K562 (cell line): Measurements from ENCODE around the gene VPS50. TPM values are rescaled to one million over a fixed set of nuclear protein-coding genes. Genes with fewer than 3 reads are reported as not detected.

Source experiments
- ATAC-seq: fragments of 200-7000 bp; cut with Tn5 transposase; 3 replicates; pipeline ENCODE4 v1.9.1; 2020; ENCODE audit warnings: moderate library complexity
- BruUV-seq: library from RNA; stranded (reverse); fragments of 400-500 nt; replicated peaks from 2 replicates; lab custom pipeline; 2021; lab: Mats Ljungman, UMichigan
- CTCF ChIA-PET: fragments of 300-600 bp; formaldehyde crosslinking; extraction: SDS; loops from one replicate; lab custom pipeline; 2021; ENCODE audit warnings: low intra/inter-chr PET ratio; lab: Yijun Ruan, JAX
- POLR2A ChIA-PET: fragments of 300-600, 350-650 bp; sonication (Branson Sonifier 250); formaldehyde crosslinking; extraction: SDS; loops from one replicate; lab custom pipeline; 2021; ENCODE audit warnings: antibody characterized with exemption, inconsistent platforms; lab: Yijun Ruan, JAX
- DNase-seq, 4 experiments: peaks; one replicate each; pipeline versions ENCODE4 v3.0.0 to v3.0.0-alpha.2; 2011 to 2018; ENCODE audit warnings: low spot score in 3 of 4, mixed read lengths in 3 of 4; ENCODE audit errors: extremely low read depth in 1 of 4
- FAIRE-seq: peaks from 2 replicates; lab custom pipeline; 2011; peaks lifted over from hg19 to GRCh38; lab: Jason Lieb, UNC
- H2AFZ ChIP-seq: 2 replicates; pipeline ENCODE4 v1.6.0; 2011; ENCODE audit warnings: low read depth, low read length, control low read depth, inconsistent platforms
- H3K27ac ChIP-seq: fragments of 200-600 bp; 3 replicates; pipeline ENCODE4 v1.8.0; 2011; ENCODE audit warnings: low read depth, mild to moderate bottlenecking, control low read depth, inconsistent platforms, low read length, moderate library complexity, mixed read lengths; ENCODE audit errors: extremely low read depth
- H3K27me3 ChIP-seq, 2 experiments: fragments of 300-600 bp in 1 of 2; 2 replicates in 1 of 2; 3 replicates in 1 of 2; pipeline versions ENCODE4 v1.6.0 to v1.8.0; 2011; ENCODE audit warnings: inconsistent platforms in 2 of 2, low read length in 2 of 2, mild to moderate bottlenecking in 1 of 2, mixed read lengths in 1 of 2, moderate library complexity in 1 of 2; ENCODE audit not compliant: control insufficient read depth in 2 of 2, insufficient read depth in 2 of 2
- H3K36me3 ChIP-seq: fragments of 300-600 bp; 3 replicates; pipeline ENCODE4 v1.8.0; 2011; ENCODE audit warnings: mild to moderate bottlenecking, low read length, inconsistent platforms; ENCODE audit not compliant: control insufficient read depth, insufficient read depth
- H3K4me1 ChIP-seq, 2 experiments: fragments of 200-600 bp in 1 of 2; replicated peaks in 1 of 2; 2 replicates in 1 of 2; 3 replicates in 1 of 2; pipeline versions ENCODE4 v1.5.1 to v1.8.0; 2011; ENCODE audit warnings: inconsistent platforms in 2 of 2, low read length in 2 of 2, mild to moderate bottlenecking in 1 of 2, mixed read lengths in 1 of 2, moderate library complexity in 1 of 2; ENCODE audit not compliant: control insufficient read depth in 2 of 2, insufficient read depth in 2 of 2
- H3K4me2 ChIP-seq: 2 replicates; pipeline ENCODE4 v1.6.1; 2011; ENCODE audit warnings: low read length, control low read depth, inconsistent platforms, mixed read lengths; ENCODE audit not compliant: insufficient read depth
- H3K4me3 ChIP-seq: fragments of 200-600 bp; sonication (generic), shearing (Covaris generic); 2 replicates; pipeline ENCODE4 v1.5.1; 2016; ENCODE audit warnings: control low read depth, inconsistent platforms
- H3K79me2 ChIP-seq: fragments of 200-600 bp; 3 replicates; pipeline ENCODE4 v1.8.0; 2011; ENCODE audit warnings: low read length, inconsistent platforms; ENCODE audit not compliant: control insufficient read depth, insufficient read depth
- H3K9ac ChIP-seq, 2 experiments: 2 replicates each; pipeline versions ENCODE4 v1.6.0 to v1.6.1; 2011; ENCODE audit warnings: low read depth in 2 of 2, low read length in 2 of 2, control low read depth in 1 of 2, inconsistent platforms in 1 of 2, mild to moderate bottlenecking in 1 of 2, mixed read lengths in 1 of 2; ENCODE audit not compliant: insufficient read depth in 1 of 2
- H3K9me1 ChIP-seq: one replicate; pipeline ENCODE4 v1.6.0; 2011; ENCODE audit warnings: inconsistent platforms, mild to moderate bottlenecking, low read length, moderate library complexity; ENCODE audit not compliant: control insufficient read depth, insufficient read depth
- H3K9me3 ChIP-seq: replicated peaks from 2 replicates; pipeline ENCODE4 v1.5.1; 2011; ENCODE audit warnings: low read depth, low read length, inconsistent platforms; ENCODE audit not compliant: control insufficient read depth, insufficient read depth
- H4K20me1 ChIP-seq: replicated peaks from 2 replicates; pipeline ENCODE4 v1.6.1; 2011; ENCODE audit warnings: low read length, inconsistent platforms, mixed read lengths; ENCODE audit not compliant: control insufficient read depth, insufficient read depth
- BACH1 ChIP-seq: fragments of 200-800 bp; sonication (Bioruptor generic); IDR thresholded peaks from 2 replicates; pipeline ENCODE4 v1.6.1; 2016; ENCODE audit warnings: missing genetic modification characterization, missing compliant biosample characterization
- NR3C1 ChIP-seq: sonication (generic); formaldehyde crosslinking; IDR thresholded peaks from 2 replicates; pipeline ENCODE4 v1.8.1; 2022; ENCODE audit warnings: missing genetic modification reagents
- PBX2 ChIP-seq, 2 experiments: IDR thresholded peaks in 1 of 2; conservative IDR thresholded peaks in 1 of 2; 2 replicates each; pipeline ENCODE4 v1.6.1; 2016; ENCODE audit warnings: low read depth in 2 of 2, mild to moderate bottlenecking in 1 of 2, missing compliant biosample characterization in 1 of 2, missing genetic modification characterization in 1 of 2, moderate library complexity in 1 of 2
- PHF20 ChIP-seq: fragments of 450-650 bp; IDR thresholded peaks from 2 replicates; pipeline ENCODE4 v1.6.1; 2018; ENCODE audit not compliant: partially characterized antibody
- TEAD1 ChIP-seq, 2 experiments: fragments of 450-650 bp in 1 of 2; sonication (generic) in 1 of 2; formaldehyde crosslinking; IDR thresholded peaks; 2 replicates each; pipeline versions ENCODE4 v1.4.0 to v1.8.0; 2020 to 2022; ENCODE audit warnings: mild to moderate bottlenecking in 2 of 2, missing genetic modification reagents in 1 of 2
- ZBTB34 ChIP-seq: fragments of 250-450 bp; sonication (Bioruptor Pico); IDR thresholded peaks from 2 replicates; pipeline ENCODE4 v1.8.0; 2021; ENCODE audit warnings: mild to moderate bottlenecking, moderate library complexity
- ZKSCAN1 ChIP-seq: fragments of 150-350 bp; IDR thresholded peaks from 2 replicates; pipeline ENCODE4 v1.6.1; 2016; ENCODE audit warnings: low read depth, low read length
- ZNF512 ChIP-seq: IDR thresholded peaks from 2 replicates; pipeline ENCODE4 v1.6.1; 2016; ENCODE audit warnings: missing genetic modification characterization, missing compliant biosample characterization
- WGBS: fragments of 100-300 bp; shearing (Covaris generic); methylation state at CpG from one replicate; pipeline ENCODE4 v1.1.6; 2016; ENCODE audit warnings: low coverage, mixed read lengths; ENCODE audit not compliant: insufficient coverage; ENCODE audit errors: missing lambda C conversion rate; 5-methylcytosine and 5-hydroxymethylcytosine counted together
- in situ Hi-C: fragments of 300-500 bp; cut with MboI; formaldehyde crosslinking; loops from 4 replicates; pipeline ENCODE4 v1.15.0; 2018; ENCODE audit warnings: inconsistent platforms, mixed read lengths
- intact Hi-C: fragments of 100-400 bp; cut with micrococcal nuclease; formaldehyde crosslinking; loops from 2 replicates; pipeline ENCODE4 v1.14.2; 2022
- polyA plus RNA-seq, 8 experiments: library from polyadenylated mRNA; depleted of rRNA in 4 of 8; stranded (reverse) in 5 of 8; unstranded in 3 of 8; fragments of >200 nt; fragmentation: Nextera tagmentation in 2 of 8; fragmentation: Illumina TruSeq in 1 of 8; extraction: Ambion mirVana in 2 of 8; extraction: Trizol in 1 of 8; gene quantifications; 2 replicates each; pipeline versions ENCODE4 v1.2.1 to v1.2.3, GENCODE V29; 2011 to 2014; ENCODE audit warnings: inconsistent platforms in 1 of 8, missing spikeins in 1 of 8
- total RNA-seq, 7 experiments: library from RNA; depleted of rRNA in 6 of 7; stranded (reverse); fragments of >200 nt in 6 of 7; fragmentation: Illumina TruSeq in 2 of 7; extraction: Trizol in 2 of 7; gene quantifications; 2 replicates each; pipeline versions ENCODE4 v1.2.1 to v1.2.3, GENCODE V29; 2011 to 2021; ENCODE audit warnings: low replicate concordance in 1 of 7

The VPS50 gene
- total and polyA plus RNA-seq, 9 of the 15 experiments (the other 6 are each of a cell fraction or from before 2014, with no cell fraction given), result 10.5 to 29.4 (median 15.8) TPM

- no peak overlapping the region for H3K4me3 ChIP-seq
- in situ Hi-C loops (no loop called here), intact Hi-C loops (no loop called here)
- H3K4me2 ChIP-seq, result no peak overlapping the region
- no peaks in the 10 kb centered on the region for H3K4me1 ChIP-seq
- CTCF ChIA-PET, result no interaction called here
- no peaks in the 10 kb centered on the region for H3K79me2 ChIP-seq
- no peaks in the 10 kb centered on the region for H3K9me1 ChIP-seq
- no peaks in the 10 kb centered on the region for H4K20me1 ChIP-seq
- H3K36me3 ChIP-seq, result no peaks in the 10 kb centered on the region
- POLR2A ChIA-PET, result no interaction called here
- BruUV-seq, result no TSS peak
- no peak for TF ChIP-seq PBX2 (CRISPR knock-in tag; IDR thresholded peaks at IDR 0.05; ENCODE audit: low read depth)
- TF ChIP-seq PBX2 (tag; conservative IDR thresholded peaks at IDR 0.05; ENCODE audit: low read depth), result no peak
- TF ChIP-seq ZNF512 (tag), result no peak
- TF ChIP-seq PHF20, result no peak
- no peak for TF ChIP-seq TEAD1 (CRISPR knock-in tag; IDR thresholded peaks at IDR 0.05)
- TF ChIP-seq BACH1 (tag), result no peak
- TF ChIP-seq NR3C1 (CRISPR knock-in tag), result no peak
- no peak for TF ChIP-seq ZKSCAN1
- no peak for TF ChIP-seq ZBTB34 (CRISPR knock-in tag)
- 21% methylated on average over 2 of the region's 2 CpGs for WGBS
- no peak overlapping the region for H3K9ac ChIP-seq
- no peaks in the 10 kb centered on the region for H3K27me3 ChIP-seq
- FAIRE-seq, result no peak
- no peak overlapping the region for H3K27ac ChIP-seq
- no peaks in the 10 kb centered on the region for H3K9me3 ChIP-seq
- DNase-seq, result no peak
- ATAC-seq, result no peak
- H2AFZ ChIP-seq, result no peak overlapping the region
Observed at GRCh38 chr7:93298671-93299070, 66.5 kb downstream of the VPS50 start.
